ENCODE data around the gene CPNE6. TPM values are rescaled to one million over a fixed set of nuclear protein-coding genes. Genes with fewer than 3 reads are reported as not detected.

CPNE6 gene
- polyA plus RNA-seq, 2 of the 4 experiments (the other 2 are of a cell fraction): not detected

DNA sequence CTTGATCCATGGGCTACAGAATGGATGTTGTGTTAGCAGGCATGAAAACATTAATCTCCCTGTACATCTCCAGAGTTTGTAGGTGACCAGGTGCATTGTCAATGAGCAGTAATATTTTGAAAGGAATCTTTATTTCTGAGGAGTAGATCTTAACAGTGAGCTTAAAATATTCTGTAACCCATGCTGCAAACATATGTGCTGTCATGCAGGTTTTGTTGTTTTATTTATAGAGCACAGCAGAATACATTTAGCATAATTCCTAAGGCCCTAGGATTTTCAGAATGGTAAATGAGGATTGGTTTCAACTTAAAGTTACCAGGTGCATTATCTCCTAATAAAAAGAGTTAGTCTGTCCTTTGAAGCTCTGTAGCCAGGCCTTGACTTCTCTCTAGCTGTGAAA lies 55.6 kb downstream of the CPNE6 start:
- Histone ChIP-seq H3K27ac (no peak overlapping the region), H3K9me3 (no peaks in the 10 kb centered on the region), H3K4me1 (no peaks in the 10 kb centered on the region), H3K4me3 (no peak overlapping the region), H3K4me2 (no peak overlapping the region)
- TF ChIP-seq, protein P1, sequence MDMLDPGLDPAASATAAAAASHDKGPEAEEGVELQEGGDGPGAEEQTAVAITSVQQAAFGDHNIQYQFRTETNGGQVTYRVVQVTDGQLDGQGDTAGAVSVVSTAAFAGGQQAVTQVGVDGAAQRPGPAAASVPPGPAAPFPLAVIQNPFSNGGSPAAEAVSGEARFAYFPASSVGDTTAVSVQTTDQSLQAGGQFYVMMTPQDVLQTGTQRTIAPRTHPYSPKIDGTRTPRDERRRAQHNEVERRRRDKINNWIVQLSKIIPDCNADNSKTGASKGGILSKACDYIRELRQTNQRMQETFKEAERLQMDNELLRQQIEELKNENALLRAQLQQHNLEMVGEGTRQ (IDR thresholded peaks at IDR 0.05): no peak
- no peak for TF ChIP-seq NPAS2 (CRISPR knock-in tag; IDR thresholded peaks at IDR 0.05; ENCODE audit: borderline replicate concordance)
- no peak for TF ChIP-seq ESRRA (IDR thresholded peaks at IDR 0.05; ENCODE audit: borderline replicate concordance, low read length)
- no peak for TF ChIP-seq POLR2A (IDR thresholded peaks at IDR 0.05; ENCODE audit: low read length)
- TF ChIP-seq, protein P2, sequence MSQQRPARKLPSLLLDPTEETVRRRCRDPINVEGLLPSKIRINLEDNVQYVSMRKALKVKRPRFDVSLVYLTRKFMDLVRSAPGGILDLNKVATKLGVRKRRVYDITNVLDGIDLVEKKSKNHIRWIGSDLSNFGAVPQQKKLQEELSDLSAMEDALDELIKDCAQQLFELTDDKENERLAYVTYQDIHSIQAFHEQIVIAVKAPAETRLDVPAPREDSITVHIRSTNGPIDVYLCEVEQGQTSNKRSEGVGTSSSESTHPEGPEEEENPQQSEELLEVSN (IDR thresholded peaks at IDR 0.05; ENCODE audit: borderline replicate concordance, low read depth): no peak
- no peak for TF ChIP-seq PHF8 (IDR thresholded peaks at IDR 0.05; ENCODE audit: borderline replicate concordance, low read depth)
- TF ChIP-seq ZNF302 (CRISPR knock-in tag; IDR thresholded peaks at IDR 0.05): no peak
- TF ChIP-seq EP300 (IDR thresholded peaks at IDR 0.05): no peak
- no peak for TF ChIP-seq EHMT2 (IDR thresholded peaks at IDR 0.05; ENCODE audit: low read depth)
- TF ChIP-seq, protein P3, sequence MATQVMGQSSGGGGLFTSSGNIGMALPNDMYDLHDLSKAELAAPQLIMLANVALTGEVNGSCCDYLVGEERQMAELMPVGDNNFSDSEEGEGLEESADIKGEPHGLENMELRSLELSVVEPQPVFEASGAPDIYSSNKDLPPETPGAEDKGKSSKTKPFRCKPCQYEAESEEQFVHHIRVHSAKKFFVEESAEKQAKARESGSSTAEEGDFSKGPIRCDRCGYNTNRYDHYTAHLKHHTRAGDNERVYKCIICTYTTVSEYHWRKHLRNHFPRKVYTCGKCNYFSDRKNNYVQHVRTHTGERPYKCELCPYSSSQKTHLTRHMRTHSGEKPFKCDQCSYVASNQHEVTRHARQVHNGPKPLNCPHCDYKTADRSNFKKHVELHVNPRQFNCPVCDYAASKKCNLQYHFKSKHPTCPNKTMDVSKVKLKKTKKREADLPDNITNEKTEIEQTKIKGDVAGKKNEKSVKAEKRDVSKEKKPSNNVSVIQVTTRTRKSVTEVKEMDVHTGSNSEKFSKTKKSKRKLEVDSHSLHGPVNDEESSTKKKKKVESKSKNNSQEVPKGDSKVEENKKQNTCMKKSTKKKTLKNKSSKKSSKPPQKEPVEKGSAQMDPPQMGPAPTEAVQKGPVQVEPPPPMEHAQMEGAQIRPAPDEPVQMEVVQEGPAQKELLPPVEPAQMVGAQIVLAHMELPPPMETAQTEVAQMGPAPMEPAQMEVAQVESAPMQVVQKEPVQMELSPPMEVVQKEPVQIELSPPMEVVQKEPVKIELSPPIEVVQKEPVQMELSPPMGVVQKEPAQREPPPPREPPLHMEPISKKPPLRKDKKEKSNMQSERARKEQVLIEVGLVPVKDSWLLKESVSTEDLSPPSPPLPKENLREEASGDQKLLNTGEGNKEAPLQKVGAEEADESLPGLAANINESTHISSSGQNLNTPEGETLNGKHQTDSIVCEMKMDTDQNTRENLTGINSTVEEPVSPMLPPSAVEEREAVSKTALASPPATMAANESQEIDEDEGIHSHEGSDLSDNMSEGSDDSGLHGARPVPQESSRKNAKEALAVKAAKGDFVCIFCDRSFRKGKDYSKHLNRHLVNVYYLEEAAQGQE (IDR thresholded peaks at IDR 0.05): no peak
- no peak for TF ChIP-seq CHD2 (IDR thresholded peaks at IDR 0.05; ENCODE audit: low read length, partially characterized antibody)
- TF ChIP-seq RNF2 (IDR thresholded peaks at IDR 0.05; ENCODE audit: borderline replicate concordance, low read depth): no peak
- TF ChIP-seq, protein P4, sequence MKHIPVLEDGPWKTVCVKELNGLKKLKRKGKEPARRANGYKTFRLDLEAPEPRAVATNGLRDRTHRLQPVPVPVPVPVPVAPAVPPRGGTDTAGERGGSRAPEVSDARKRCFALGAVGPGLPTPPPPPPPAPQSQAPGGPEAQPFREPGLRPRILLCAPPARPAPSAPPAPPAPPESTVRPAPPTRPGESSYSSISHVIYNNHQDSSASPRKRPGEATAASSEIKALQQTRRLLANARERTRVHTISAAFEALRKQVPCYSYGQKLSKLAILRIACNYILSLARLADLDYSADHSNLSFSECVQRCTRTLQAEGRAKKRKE (CRISPR knock-in tag; IDR thresholded peaks at IDR 0.05; ENCODE audit: low read depth): no peak
- TF ChIP-seq EHF (CRISPR knock-in tag; IDR thresholded peaks at IDR 0.05): no peak
- TF ChIP-seq, protein P5, sequence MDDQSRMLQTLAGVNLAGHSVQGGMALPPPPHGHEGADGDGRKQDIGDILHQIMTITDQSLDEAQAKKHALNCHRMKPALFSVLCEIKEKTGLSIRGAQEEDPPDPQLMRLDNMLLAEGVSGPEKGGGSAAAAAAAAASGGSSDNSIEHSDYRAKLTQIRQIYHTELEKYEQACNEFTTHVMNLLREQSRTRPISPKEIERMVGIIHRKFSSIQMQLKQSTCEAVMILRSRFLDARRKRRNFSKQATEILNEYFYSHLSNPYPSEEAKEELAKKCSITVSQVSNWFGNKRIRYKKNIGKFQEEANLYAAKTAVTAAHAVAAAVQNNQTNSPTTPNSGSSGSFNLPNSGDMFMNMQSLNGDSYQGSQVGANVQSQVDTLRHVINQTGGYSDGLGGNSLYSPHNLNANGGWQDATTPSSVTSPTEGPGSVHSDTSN (IDR thresholded peaks at IDR 0.05): no peak
- TF ChIP-seq KDM5A (IDR thresholded peaks at IDR 0.05): no peak
- TF ChIP-seq, protein P6, sequence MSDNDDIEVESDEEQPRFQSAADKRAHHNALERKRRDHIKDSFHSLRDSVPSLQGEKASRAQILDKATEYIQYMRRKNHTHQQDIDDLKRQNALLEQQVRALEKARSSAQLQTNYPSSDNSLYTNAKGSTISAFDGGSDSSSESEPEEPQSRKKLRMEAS (IDR thresholded peaks at IDR 0.05): no peak
- TF ChIP-seq ZC3H11A (IDR thresholded peaks at IDR 0.05): no peak
- POLR2A ChIA-PET: interaction anchor here (0.7 to 2.2 kb wide), 4 partner anchors 9 to 45 kb away, joined by 3 to 7 read pairs (median 4); partner anchors contain the start of gene PSME1
- ATAC-seq: no peak
- no peak for FAIRE-seq
- DNase-seq (ENCODE audit: low read depth in 1 of 2, low spot score in 1 of 2): no peak
- CTCF ChIA-PET: interaction anchor here (1.0 to 4.5 kb wide), 6 partner anchors 11 to 181 kb away, joined by 3 to 22 read pairs (median 6); partner anchors contain the start of genes CIDEB, DCAF11, EMC9 and IRF9

DNA sequence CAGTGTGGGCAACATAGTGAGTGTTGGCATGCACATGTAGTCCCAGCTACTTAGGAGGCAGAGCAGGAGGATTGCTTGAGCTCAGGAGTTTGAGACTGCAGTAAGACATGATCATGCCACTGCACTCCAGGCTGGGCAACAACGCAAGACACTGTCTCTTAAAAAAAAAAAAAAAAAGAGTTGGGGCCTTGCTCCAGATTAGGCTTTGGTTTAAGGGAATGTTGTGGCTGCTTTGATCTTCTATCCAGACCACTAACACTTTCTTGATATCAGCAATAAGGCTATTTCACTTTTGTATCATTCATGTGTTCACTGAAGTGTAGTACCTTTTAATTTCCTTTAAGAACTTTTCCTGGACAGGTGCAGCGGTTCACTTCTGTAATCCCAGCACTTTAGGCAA lies 56.3 kb downstream of the CPNE6 start:
- CTCF ChIA-PET: interaction anchor here (1.0 to 4.5 kb wide), 5 partner anchors 10 to 38 kb away, joined by 3 to 22 read pairs (median 4); partner anchors contain the start of genes EMC9 and IRF9
- Histone ChIP-seq H3K4me3 (no peak overlapping the region), H3K9me3 (no peaks in the 10 kb centered on the region), H3K4me1 (no peaks in the 10 kb centered on the region), H3K27ac (no peak overlapping the region), H3K4me2 (no peak overlapping the region)
- DNase-seq (ENCODE audit: low read depth in 1 of 2, low spot score in 1 of 2) (no peak), FAIRE-seq (no peak), ATAC-seq (no peak)
- 81% methylated on average over 2 of the region's 2 CpGs for WGBS (ENCODE audit: missing lambda C conversion rate)
- no peak for TF ChIP-seq KDM1A (IDR thresholded peaks at IDR 0.05; ENCODE audit: low read depth)
- TF ChIP-seq, protein P5 (IDR thresholded peaks at IDR 0.05): no peak
- TF ChIP-seq MYC (IDR thresholded peaks at IDR 0.05; ENCODE audit: borderline replicate concordance, low read length): no peak
- no peak for TF ChIP-seq HEYL (CRISPR knock-in tag; IDR thresholded peaks at IDR 0.05)
- TF ChIP-seq POLR2AphosphoS2 (conservative IDR thresholded peaks at IDR 0.05; ENCODE audit: low read length): no peak
- TF ChIP-seq HOXB13 (CRISPR knock-in tag; IDR thresholded peaks at IDR 0.05; ENCODE audit: low read depth): no peak
- TF ChIP-seq PHF8 (IDR thresholded peaks at IDR 0.05; ENCODE audit: borderline replicate concordance, low read depth): no peak
- POLR2A ChIA-PET: interaction anchor here (2.2 kb wide), 1 partner anchor 8 kb away, joined by 7 read pairs; the partner anchor contains the start of gene PSME1

All from A549 (cell line).